HK-2 (cell line): ENCODE data around the gene CDCA5.

Source experiments
- DNase-seq: peaks from one replicate; pipeline ENCODE4 v3.0.0-alpha.2; 2018; ENCODE audit not compliant: unreplicated experiment

The CDCA5 gene

GRCh38 chr11:65083834-65084597, at the start of gene CDCA5, which contains the start of gene ZFPL1:
TSS of gene CDCA5 (minus strand) at chr11:65084040. CDS start at chr11:65083978, 62 bp downstream.
TSS of gene ZFPL1 (plus strand) at chr11:65084222. CDS start at chr11:65084699, 477 bp downstream.
- DNase-seq = peak; percentile 88

GRCh38 chr11:65132988-65133700, 49.3 kb upstream of the CDCA5 start:
- peak; percentile 26 for DNase-seq

GRCh38 chr11:65132238-65132987, 48.6 kb upstream of the CDCA5 start:
- no peak for DNase-seq

- no peak for DNase-seq
Measured at GRCh38 chr11:65131895-65132237, 48.0 kb upstream of the CDCA5 start.

- no peak for DNase-seq
Measured at GRCh38 chr11:65131417-65131776, 47.6 kb upstream of the CDCA5 start.

- DNase-seq = no peak
Measured at GRCh38 chr11:65130631-65131416, 47.0 kb upstream of the CDCA5 start.

GRCh38 chr11:65129649-65130441, 46.0 kb upstream of the CDCA5 start:
- DNase-seq = no peak

- no peak for DNase-seq
Measured at GRCh38 chr11:65128182-65129145, 44.6 kb upstream of the CDCA5 start.

- DNase-seq = no peak
Measured at GRCh38 chr11:65127473-65128181, 43.8 kb upstream of the CDCA5 start.

GRCh38 chr11:65126624-65127274, 42.9 kb upstream of the CDCA5 start:
- no peak for DNase-seq

- no peak for DNase-seq
Measured at GRCh38 chr11:65125197-65126056, 41.6 kb upstream of the CDCA5 start.

GRCh38 chr11:65124480-65125196, 40.8 kb upstream of the CDCA5 start:
- no peak for DNase-seq

- DNase-seq = peak; percentile 94
Measured at GRCh38 chr11:65121865-65122696, 38.2 kb upstream of the CDCA5 start, which contains the start of the genes FAU and MRPL49. TSS of gene FAU (minus strand) at chr11:65122134. CDS start at chr11:65121813, 321 bp downstream. TSS of gene MRPL49 (plus strand) at chr11:65122321. CDS start at chr11:65122347, 26 bp downstream.

GRCh38 chr11:65121447-65121864, 37.6 kb upstream of the CDCA5 start:
- peak; percentile 22 for DNase-seq

- no peak for DNase-seq
Measured at GRCh38 chr11:65120831-65121230, 37.0 kb upstream of the CDCA5 start.

- no peak for DNase-seq
Measured at GRCh38 chr11:65119670-65119995, 35.8 kb upstream of the CDCA5 start.
